ENCODE measurements around the gene VKORC1. TPM values are rescaled to one million over a fixed set of nuclear protein-coding genes. Genes with fewer than 3 reads are reported as not detected.

The VKORC1 gene
- total RNA-seq, 4 donors from 2014 or later: 53.3 to 129 (median 94.6) TPM

- no peak for TF ChIP-seq CTCF (IDR thresholded peaks at IDR 0.05; ENCODE audit: low read depth)
Observed at GRCh38 chr16:31052114-31052513, 42.5 kb downstream of the VKORC1 start.

- no peak for TF ChIP-seq CTCF (IDR thresholded peaks at IDR 0.05; ENCODE audit: low read depth)
Observed at GRCh38 chr16:31050280-31051030, 44.1 kb downstream of the VKORC1 start.

- no peak for TF ChIP-seq CTCF (IDR thresholded peaks at IDR 0.05; ENCODE audit: low read depth)
Observed at GRCh38 chr16:31043898-31044481, 50.6 kb downstream of the VKORC1 start.

GRCh38 chr16:31043352-31043751, 51.2 kb downstream of the VKORC1 start:
- TF ChIP-seq CTCF (IDR thresholded peaks at IDR 0.05; ENCODE audit: low read depth): no peak

GRCh38 chr16:31042866-31043265, 51.7 kb downstream of the VKORC1 start:
- TF ChIP-seq CTCF (IDR thresholded peaks at IDR 0.05; ENCODE audit: low read depth): no peak

Other genes with a start within 250 kb of the VKORC1 start
- 10 to 100 TPM; 15.3 to 34.9 (median 24.3) TPM for gene BCL7C, start 200.7 kb downstream of the VKORC1 start, total RNA-seq
- gene CTF1, start 198.2 kb downstream of the VKORC1 start, total RNA-seq: 1 to 10 TPM in 2 of 4 donors, under 1 TPM in 1, not detected in 1; 0.85 to 2.9 (median 2.8) TPM
- gene FBXL19, start 171.2 kb downstream of the VKORC1 start, total RNA-seq: 1 to 10 TPM; 2.4 to 6.2 (median 4.2) TPM
- gene ORAI3, start 145.7 kb downstream of the VKORC1 start, total RNA-seq: 10 to 100 TPM; 13.4 to 41.1 (median 36.3) TPM
- 10 to 100 TPM in 1 of 4 donors, 1 to 10 TPM in 3; 3.9 to 10.5 (median 5.3) TPM for gene SETD1A, start 137.0 kb downstream of the VKORC1 start, total RNA-seq
- gene HSD3B7, start 109.6 kb downstream of the VKORC1 start, total RNA-seq: 10 to 100 TPM; 18.3 to 73.8 (median 30.0) TPM
- gene STX1B, start 84.2 kb downstream of the VKORC1 start, total RNA-seq: 1 to 10 TPM in 2 of 4 donors, under 1 TPM in 2; 0.49 to 2.2 (median 0.90) TPM
- 10 to 100 TPM; 45.7 to 70.7 (median 55.6) TPM for gene STX4, start 61.2 kb downstream of the VKORC1 start, total RNA-seq
- gene ZNF668, start 20.6 kb downstream of the VKORC1 start, total RNA-seq: 10 to 100 TPM in 1 of 4 donors, 1 to 10 TPM in 3; 7.3 to 10.7 (median 7.6) TPM
- 10 to 100 TPM in 3 of 4 donors, 1 to 10 TPM in 1; 8.3 to 15.6 (median 14.9) TPM for gene ZNF646, start 20.4 kb downstream of the VKORC1 start, total RNA-seq
- 1 to 10 TPM; 1.5 to 3.2 (median 1.8) TPM for gene PRSS53, start 5.9 kb downstream of the VKORC1 start, total RNA-seq
- 10 to 100 TPM; 26.6 to 45.2 (median 33.2) TPM for gene BCKDK, start 13.6 kb upstream of the VKORC1 start, total RNA-seq
- 10 to 100 TPM; 42.3 to 71.2 (median 51.9) TPM for gene KAT8, start 22.9 kb upstream of the VKORC1 start, total RNA-seq
- gene PRSS8, start 40.9 kb upstream of the VKORC1 start, total RNA-seq: 1 to 10 TPM in 1 of 4 donors, not detected in 3; 1.4 TPM
- 10 to 100 TPM in 2 of 4 donors, 1 to 10 TPM in 2; 2.6 to 11.3 (median 8.3) TPM for gene PRSS36, start 55.3 kb upstream of the VKORC1 start, total RNA-seq
- 10 to 100 TPM; 53.7 to 92.5 (median 66.2) TPM for gene FUS, start 85.3 kb upstream of the VKORC1 start, total RNA-seq
- gene PYCARD, start 108.0 kb upstream of the VKORC1 start, total RNA-seq: 10 to 100 TPM; 27.1 to 88.4 (median 49.7) TPM
- gene TRIM72, start 119.3 kb upstream of the VKORC1 start, total RNA-seq: not detected
- not detected for gene PYDC1, start 122.3 kb upstream of the VKORC1 start, total RNA-seq
- 10 to 100 TPM; 12.4 to 72.2 (median 29.8) TPM for gene ITGAM, start 165.2 kb upstream of the VKORC1 start, total RNA-seq

Measured in subcutaneous adipose tissue (tissue), 4 donors.